Naive thymus-derived CD4-positive, alpha-beta T cell (primary cell): ENCODE results near the gene OR10V1. TPM values are rescaled to one million over a fixed set of nuclear protein-coding genes. Genes with fewer than 3 reads are reported as not detected.

Source experiments
- ATAC-seq: fragments of 150-1000 bp; cut with Tn5 transposase; 2 replicates; pipeline ENCODE4 v1.10.0; 2021; ENCODE audit warnings: mild to moderate bottlenecking, moderate library complexity
- CTCF ChIA-PET: fragments of 350-600 bp; sonication (Branson Sonifier 250); formaldehyde crosslinking; loops from one replicate; lab custom pipeline; 2021; ENCODE audit warnings: antibody characterized with exemption; lab: Charles Lee
- POLR2A ChIA-PET: fragments of 350-600 bp; sonication (Branson Sonifier 250); formaldehyde crosslinking; loops from one replicate; lab custom pipeline; 2021; ENCODE audit warnings: antibody characterized with exemption, inconsistent platforms; lab: Charles Lee
- DNase-seq, 9 donors: peaks; one replicate each; pipeline versions ENCODE4 v3.0.0 to v3.0.0-alpha.2; 2020 to 2022; ENCODE audit warnings: mixed read lengths in 1 of 9
- H3K27ac ChIP-seq: one replicate; pipeline ENCODE4 v1.7.0; 2013; ENCODE audit warnings: mild to moderate bottlenecking, low read depth, low read length, moderate library complexity
- H3K27me3 ChIP-seq, 2 donors: one replicate each; pipeline ENCODE4 v1.7.0; 2013; ENCODE audit warnings: low read length in 2 of 2, mild to moderate bottlenecking in 2 of 2, moderate library complexity in 2 of 2; ENCODE audit not compliant: control insufficient read depth in 2 of 2, insufficient read depth in 2 of 2
- H3K36me3 ChIP-seq, 3 experiments: 1 replicate in 2 of 3; 2 replicates in 1 of 3; pipeline ENCODE4 v1.7.0; 2013; ENCODE audit warnings: low read length in 3 of 3, mild to moderate bottlenecking in 3 of 3, moderate library complexity in 1 of 3; ENCODE audit not compliant: insufficient read depth in 3 of 3, control insufficient read depth in 2 of 3
- H3K4me1 ChIP-seq, 2 donors: one replicate each; pipeline ENCODE4 v1.7.0; 2013; ENCODE audit warnings: low read length in 2 of 2, mild to moderate bottlenecking in 2 of 2, moderate library complexity in 1 of 2; ENCODE audit not compliant: control insufficient read depth in 2 of 2, insufficient read depth in 2 of 2
- H3K4me3 ChIP-seq: 2 replicates; pipeline ENCODE4 v1.7.0; 2013; ENCODE audit warnings: mild to moderate bottlenecking, low read length
- H3K9me3 ChIP-seq, 3 experiments: 1 replicate in 2 of 3; 2 replicates in 1 of 3; pipeline ENCODE4 v1.7.0; 2013; ENCODE audit warnings: low read length in 3 of 3; ENCODE audit not compliant: control insufficient read depth in 2 of 3
- H3K27ac Mint-ChIP-seq, 9 donors: one replicate each; pipeline ENCODE4 v1.8.0; 2020 to 2022; ENCODE audit warnings: mixed read lengths in 9 of 9, mild to moderate bottlenecking in 8 of 9, moderate library complexity in 5 of 9, inconsistent platforms in 2 of 9
- H3K27me3 Mint-ChIP-seq, 5 donors: one replicate each; pipeline ENCODE4 v1.8.0; 2021 to 2022; ENCODE audit warnings: mixed read lengths in 5 of 5, mild to moderate bottlenecking in 1 of 5
- H3K36me3 Mint-ChIP-seq, 5 donors: one replicate each; pipeline ENCODE4 v1.8.0; 2020 to 2022; ENCODE audit warnings: mixed read lengths in 5 of 5, mild to moderate bottlenecking in 3 of 5, inconsistent platforms in 1 of 5
- H3K4me1 Mint-ChIP-seq, 7 donors: one replicate each; pipeline ENCODE4 v1.8.0; 2020 to 2022; ENCODE audit warnings: mixed read lengths in 7 of 7, mild to moderate bottlenecking in 3 of 7, inconsistent platforms in 1 of 7
- H3K4me3 Mint-ChIP-seq, 10 donors: one replicate each; pipeline ENCODE4 v1.8.0; 2020 to 2022; ENCODE audit warnings: mild to moderate bottlenecking in 10 of 10, mixed read lengths in 10 of 10, moderate library complexity in 6 of 10, inconsistent platforms in 2 of 10
- H3K9me3 Mint-ChIP-seq, 11 donors: one replicate each; pipeline ENCODE4 v1.8.0; 2020 to 2022; ENCODE audit warnings: mixed read lengths in 11 of 11, mild to moderate bottlenecking in 4 of 11, inconsistent platforms in 1 of 11, moderate library complexity in 1 of 11
- intact Hi-C, 2 donors: fragments of 100-400 bp; cut with micrococcal nuclease; formaldehyde crosslinking; loops; one replicate each; pipeline ENCODE4 v1.15.1; 2023
- polyA plus RNA-seq, 2 donors: library from polyadenylated mRNA; unstranded; fragments of 300-500 nt; fragmentation: Illumina TruSeq; gene quantifications; one replicate each; pipeline ENCODE4 v1.2.3, GENCODE V29; 2021
- total RNA-seq, 6 experiments: library from RNA in 5 of 6; stranded (reverse) in 5 of 6; gene quantifications; 1 replicate in 5 of 6; 2 replicates in 1 of 6; pipeline ENCODE4 v1.2.3 and lab custom pipeline; 2021 to 2026

The OR10V1 gene
- total and polyA plus RNA-seq, 7 experiments from 2014 or later, result not detected

GRCh38 chr11:59678118-59678812 is 35.4 kb downstream of the OR10V1 start:
- Histone ChIP-seq H3K9me3 (no peaks in the 10 kb centered on the region), H3K36me3 (no peaks in the 10 kb centered on the region), H3K27me3 (no peaks in the 10 kb centered on the region), H3K27ac (no peak overlapping the region), H3K4me1 (no peaks in the 10 kb centered on the region), H3K4me3 (no peak overlapping the region)
- POLR2A ChIA-PET, result interaction anchor here (1.9 kb wide), 1 partner anchor 9 kb away, joined by 10 read pairs; the partner anchor contains the start of gene PATL1
- intact Hi-C loops, result no loop called here
- CTCF ChIA-PET, result no interaction called here
- H3K4me1 Mint-ChIP-seq, result no peaks in the 10 kb centered on the region
- no peaks in the 10 kb centered on the region for H3K36me3 Mint-ChIP-seq
- H3K27ac Mint-ChIP-seq, result no peak overlapping the region
- no peak overlapping the region for H3K4me3 Mint-ChIP-seq
- H3K27me3 Mint-ChIP-seq, result peaks cover 3 to 24% (median 9%) of the 10 kb centered on the region in 5 donors
- H3K9me3 Mint-ChIP-seq, result no peaks in the 10 kb centered on the region
- ATAC-seq (no peak), DNase-seq (no peak)

- CTCF ChIA-PET, result interaction anchor here (1.3 kb wide), 1 partner anchor 139 kb away, joined by 5 read pairs; no protein-coding TSS in a partner anchor
- intact Hi-C loops, result no loop called here
Measured at GRCh38 chr11:59676205-59676604, 37.4 kb downstream of the OR10V1 start.

GRCh38 chr11:59674291-59674690 is 39.4 kb downstream of the OR10V1 start:
- Mint-ChIP-seq H3K4me3 (no peak overlapping the region), H3K27ac (no peak overlapping the region), H3K36me3 (no peaks in the 10 kb centered on the region), H3K9me3 (no peaks in the 10 kb centered on the region), H3K27me3 (no peaks in the 10 kb centered on the region), H3K4me1 (peaks cover 6 to 11% (median 8%) of the 10 kb centered on the region in 7 donors)
- DNase-seq (no peak), ATAC-seq (no peak)
- Histone ChIP-seq H3K9me3 (no peaks in the 10 kb centered on the region), H3K4me1 (peaks cover 7% of the 10 kb centered on the region in 2 donors), H3K27ac (no peak overlapping the region), H3K27me3 (no peaks in the 10 kb centered on the region), H3K36me3 (no peaks in the 10 kb centered on the region), H3K4me3 (no peak overlapping the region)
- ChIA-PET POLR2A (no interaction called here), CTCF (interaction anchor here (1.1 kb wide), 1 partner anchor 13 kb away, joined by 3 read pairs; no protein-coding TSS in a partner anchor)
- intact Hi-C loops, result no loop called here

More at GRCh38 chr11:59676205-59676604, 37.4 kb downstream of the OR10V1 start:
- H3K27ac ChIP-seq, result no peak overlapping the region
- no peaks in the 10 kb centered on the region for H3K9me3 ChIP-seq
- Mint-ChIP-seq H3K4me1 (no peaks in the 10 kb centered on the region), H3K9me3 (no peaks in the 10 kb centered on the region), H3K27ac (peak overlapping the region in 1 of 9 donors; percentile 25), H3K36me3 (no peaks in the 10 kb centered on the region), H3K4me3 (no peak overlapping the region), H3K27me3 (peaks cover 0 to 6% (median 5%) of the 10 kb centered on the region in 5 donors)
- no peaks in the 10 kb centered on the region for H3K27me3 ChIP-seq
- DNase-seq (no peak), ATAC-seq (no peak)
- no peak overlapping the region for H3K4me3 ChIP-seq
- H3K4me1 ChIP-seq, result no peaks in the 10 kb centered on the region
- POLR2A ChIA-PET, result interaction anchor here (1.8 to 1.9 kb wide), 2 partner anchors 7 to 60 kb away, joined by 3 to 10 read pairs; partner anchors contain the start of genes OSBP and PATL1
- no peaks in the 10 kb centered on the region for H3K36me3 ChIP-seq

GRCh38 chr11:59673291-59673690 is 40.4 kb downstream of the OR10V1 start:
- DNase-seq (no peak), ATAC-seq (no peak)
- H3K27ac ChIP-seq, result no peak overlapping the region
- H3K36me3 ChIP-seq, result peaks cover 0 to 4% (median 0%) of the 10 kb centered on the region in 3 experiments
- ChIA-PET POLR2A (interaction anchor here (0.9 kb wide), 1 partner anchor 57 kb away, joined by 4 read pairs; the partner anchor contains the start of gene OSBP), CTCF (no interaction called here)
- peaks cover 7% of the 10 kb centered on the region in 2 donors for H3K4me1 ChIP-seq
- Mint-ChIP-seq H3K4me1 (peaks cover 7 to 12% (median 10%) of the 10 kb centered on the region in 7 donors), H3K27ac (no peak overlapping the region), H3K27me3 (peaks cover 0 to 2% (median 0%) of the 10 kb centered on the region in 5 donors), H3K9me3 (no peaks in the 10 kb centered on the region), H3K36me3 (no peaks in the 10 kb centered on the region), H3K4me3 (no peak overlapping the region)
- no peak overlapping the region for H3K4me3 ChIP-seq
- intact Hi-C loops, result no loop called here
- no peaks in the 10 kb centered on the region for H3K27me3 ChIP-seq
- no peaks in the 10 kb centered on the region for H3K9me3 ChIP-seq

- Mint-ChIP-seq H3K36me3 (peaks cover 0 to 9% (median 5%) of the 10 kb centered on the region in 5 donors), H3K27me3 (peaks cover 0 to 2% (median 0%) of the 10 kb centered on the region in 5 donors), H3K9me3 (no peaks in the 10 kb centered on the region), H3K4me3 (peak overlapping the region in 3 of 10 donors; percentile 17 to 31 (median 25)), H3K27ac (peak overlapping the region in 2 of 9 donors; percentile 17 to 38), H3K4me1 (peaks cover 25 to 30% (median 26%) of the 10 kb centered on the region in 7 donors)
- Histone ChIP-seq H3K9me3 (no peaks in the 10 kb centered on the region), H3K4me3 (no peak overlapping the region), H3K4me1 (peaks cover 17 to 23% of the 10 kb centered on the region in 2 donors), H3K27ac (no peak overlapping the region), H3K27me3 (no peaks in the 10 kb centered on the region), H3K36me3 (peaks cover 0 to 7% (median 2%) of the 10 kb centered on the region in 3 experiments)
- no peak for DNase-seq
- no peak for ATAC-seq
- POLR2A ChIA-PET, result interaction anchor here (0.8 to 7.1 kb wide), 2 partner anchors 55 to 109 kb away, joined by 4 to 89 read pairs; partner anchors contain the start of gene OSBP
- CTCF ChIA-PET, result interaction anchor here (1.2 kb wide), 1 partner anchor 83 kb away, joined by 4 read pairs; the partner anchor contains the start of gene STX3
- intact Hi-C loops, result loop anchor here in 1 of 2 donors (2.0 kb wide), 1 partner anchor 85 kb away; no protein-coding TSS in a partner anchor
Measured at GRCh38 chr11:59671471-59671870, 42.2 kb downstream of the OR10V1 start.

GRCh38 chr11:59669611-59670009 is 44.0 kb downstream of the OR10V1 start:
- POLR2A ChIA-PET, result interaction anchor here (0.6 to 7.1 kb wide), 28 partner anchors 7 to 1318 kb away, joined by 3 to 89 read pairs (median 3); partner anchors contain the start of genes OSBP and STX3
- CTCF ChIA-PET, result interaction anchor here (0.6 to 1.6 kb wide), 3 partner anchors 40 to 97 kb away, joined by 3 to 6 read pairs (median 5); partner anchors contain the start of gene OSBP
- H3K36me3 Mint-ChIP-seq, result peaks cover 0 to 18% (median 12%) of the 10 kb centered on the region in 5 donors
- DNase-seq, result peak in 1 of 9 donors; percentile 45
- Histone ChIP-seq H3K9me3 (no peaks in the 10 kb centered on the region), H3K27me3 (no peaks in the 10 kb centered on the region), H3K36me3 (peaks cover 4 to 18% (median 7%) of the 10 kb centered on the region in 3 experiments), H3K27ac (peak overlapping the region; percentile 98), H3K4me3 (peak overlapping the region; percentile 94), H3K4me1 (peaks cover 17 to 23% of the 10 kb centered on the region in 2 donors)
- peak overlapping the region; percentile 83 to 100 (median 96) for H3K4me3 Mint-ChIP-seq
- peaks cover 29 to 45% (median 38%) of the 10 kb centered on the region in 7 donors for H3K4me1 Mint-ChIP-seq
- H3K9me3 Mint-ChIP-seq, result no peaks in the 10 kb centered on the region
- no peak for ATAC-seq
- peak overlapping the region; percentile 97 to 100 (median 99) for H3K27ac Mint-ChIP-seq
- H3K27me3 Mint-ChIP-seq, result peaks cover 0 to 2% (median 0%) of the 10 kb centered on the region in 5 donors
- intact Hi-C loops, result loop anchor here (1.0 to 5.0 kb wide), 13 partner anchors 53 to 1957 kb away; partner anchors contain the start of genes MRPL16 (in 2 of the 2), CPSF7 (in 1 of the 2), MED19 (in 1 of the 2) and STX3 (in 1 of the 2)
